TTC549 (cell line): Measurements from ENCODE around the gene CSF2RB.

Source experiments
- FAIRE-seq: peaks from 2 replicates; lab custom pipeline; 2012; peaks lifted over from hg19 to GRCh38; lab: Jason Lieb, UNC

CSF2RB gene

GRCh38 chr22:36913427-36914389 lies at the start of gene CSF2RB:
Gene CSF2RB, plus strand, starts transcription at chr22:36913628. Its CDS starts 8,580 bp downstream, at chr22:36922208.
- no peak for FAIRE-seq

GRCh38 chr22:36863979-36864378 lies 49.4 kb upstream of the CSF2RB start:
- FAIRE-seq: no peak

GRCh38 chr22:36864454-36865215 lies 48.8 kb upstream of the CSF2RB start:
- FAIRE-seq: no peak

- FAIRE-seq: no peak
Measured at GRCh38 chr22:36865346-36865745, 48.1 kb upstream of the CSF2RB start.

- no peak for FAIRE-seq
Measured at GRCh38 chr22:36867695-36868094, 45.7 kb upstream of the CSF2RB start.

GRCh38 chr22:36868546-36869181 lies 44.8 kb upstream of the CSF2RB start:
- no peak for FAIRE-seq

GRCh38 chr22:36870250-36870649 lies 43.2 kb upstream of the CSF2RB start:
- no peak for FAIRE-seq

GRCh38 chr22:36871669-36872081 lies 41.8 kb upstream of the CSF2RB start:
- FAIRE-seq: no peak

GRCh38 chr22:36872084-36872483 lies 41.3 kb upstream of the CSF2RB start:
- FAIRE-seq: no peak

GRCh38 chr22:36872866-36873498 lies 40.4 kb upstream of the CSF2RB start:
- no peak for FAIRE-seq

GRCh38 chr22:36873614-36874308 lies 39.7 kb upstream of the CSF2RB start:
- no peak for FAIRE-seq

- no peak for FAIRE-seq
Measured at GRCh38 chr22:36874309-36874696, 39.1 kb upstream of the CSF2RB start.

GRCh38 chr22:36874736-36875135 lies 38.7 kb upstream of the CSF2RB start:
- no peak for FAIRE-seq

GRCh38 chr22:36875741-36876140 lies 37.7 kb upstream of the CSF2RB start:
- FAIRE-seq: no peak

GRCh38 chr22:36879775-36880174 lies 33.7 kb upstream of the CSF2RB start:
- FAIRE-seq: no peak

GRCh38 chr22:36881504-36882245 lies 31.8 kb upstream of the CSF2RB start:
- FAIRE-seq: no peak

GRCh38 chr22:36884349-36885158 lies 28.9 kb upstream of the CSF2RB start:
- FAIRE-seq: no peak

GRCh38 chr22:36885474-36885873 lies 28.0 kb upstream of the CSF2RB start:
- no peak for FAIRE-seq

- FAIRE-seq: no peak
Measured at GRCh38 chr22:36886016-36886415, 27.4 kb upstream of the CSF2RB start.

GRCh38 chr22:36887162-36887561 lies 26.3 kb upstream of the CSF2RB start:
- FAIRE-seq: no peak
